GM04504 (cell line): ENCODE data around the gene RBM39.
"Not testable (repeated sequence)": the region's sequence is repeated elsewhere in the genome, so short reads cannot be mapped to it uniquely, and the experiment has no call there.

Experiments used
- DNase-seq: peaks from one replicate; pipeline ENCODE4 v3.0.0-alpha.2; 2012; ENCODE audit warnings: low read depth

The RBM39 gene

DNA sequence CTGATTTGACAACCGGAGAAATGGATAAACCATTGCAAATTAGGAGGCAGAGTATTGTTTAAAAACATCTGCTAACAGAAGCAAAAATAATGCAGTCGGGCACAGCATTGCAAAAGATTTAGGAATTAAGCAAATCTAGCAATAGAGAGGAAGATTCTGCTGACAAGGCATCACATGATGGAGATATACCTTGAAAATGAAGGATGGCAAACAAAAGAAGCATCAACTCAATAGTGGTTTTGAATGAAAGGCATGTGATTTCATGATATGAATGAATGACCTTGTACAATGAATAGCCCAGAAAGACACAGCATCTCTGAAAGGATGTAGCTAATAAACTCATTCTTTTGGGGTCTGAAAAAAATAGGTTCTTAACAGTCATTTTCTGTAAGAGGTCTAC lies 8.6 kb upstream of the RBM39 start:
- DNase-seq, result no peak

DNA sequence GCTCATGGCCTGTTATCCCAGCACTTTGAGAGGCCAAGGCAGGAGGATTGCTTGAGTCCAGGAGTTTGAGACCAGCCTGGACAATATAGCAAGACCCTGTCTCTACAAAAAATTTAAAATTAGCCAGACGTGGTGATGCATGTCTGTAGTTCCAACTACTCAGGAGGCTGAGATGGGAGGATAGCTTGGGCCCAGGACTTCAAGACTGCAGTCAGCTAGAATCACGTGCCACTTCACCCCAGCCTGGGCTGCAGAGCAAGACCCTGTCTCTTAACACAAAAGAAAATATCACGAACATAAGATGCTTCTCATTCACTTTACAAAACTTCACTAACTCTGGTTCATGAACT lies 2.4 kb upstream of the RBM39 start:
- not testable (repeated sequence) for DNase-seq

DNA sequence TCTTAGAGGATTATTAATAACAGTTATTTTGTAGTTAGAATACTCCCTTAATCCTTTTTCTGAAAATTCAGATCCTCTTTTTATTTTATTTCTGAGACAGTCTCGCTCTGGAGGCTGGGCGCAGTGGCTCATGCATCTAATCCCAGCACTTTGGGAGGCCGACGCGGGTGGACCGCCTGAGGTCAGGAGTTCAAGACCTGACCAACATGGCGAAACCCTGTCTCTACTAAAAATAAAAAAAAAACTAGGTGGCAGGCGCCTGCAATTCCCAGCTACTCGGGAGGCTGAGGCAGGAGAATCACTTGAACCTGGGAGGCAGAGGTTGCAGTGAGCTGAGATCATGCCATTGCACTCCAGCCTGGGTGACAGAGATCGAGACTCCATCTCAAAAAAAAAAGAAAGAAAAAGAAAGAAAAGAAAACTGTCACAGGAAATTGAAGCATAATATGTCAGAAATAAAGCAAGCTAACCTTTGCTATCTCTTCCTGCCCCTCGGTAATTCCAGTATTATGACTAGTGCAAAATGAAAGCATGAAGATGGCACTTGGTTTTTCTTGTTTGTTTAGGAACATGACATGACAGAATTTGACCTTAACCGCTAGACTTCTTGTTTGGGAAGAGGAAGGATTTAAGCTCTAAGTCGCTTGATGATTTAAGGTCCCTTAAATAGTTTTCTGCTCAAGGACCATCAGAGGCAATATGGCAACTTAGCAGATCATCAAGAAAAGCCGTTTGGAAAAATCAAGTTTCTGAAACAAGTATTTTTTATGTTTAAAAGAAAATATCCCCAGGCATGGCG lies 1.8 kb upstream of the RBM39 start:
- no peak for DNase-seq

DNA sequence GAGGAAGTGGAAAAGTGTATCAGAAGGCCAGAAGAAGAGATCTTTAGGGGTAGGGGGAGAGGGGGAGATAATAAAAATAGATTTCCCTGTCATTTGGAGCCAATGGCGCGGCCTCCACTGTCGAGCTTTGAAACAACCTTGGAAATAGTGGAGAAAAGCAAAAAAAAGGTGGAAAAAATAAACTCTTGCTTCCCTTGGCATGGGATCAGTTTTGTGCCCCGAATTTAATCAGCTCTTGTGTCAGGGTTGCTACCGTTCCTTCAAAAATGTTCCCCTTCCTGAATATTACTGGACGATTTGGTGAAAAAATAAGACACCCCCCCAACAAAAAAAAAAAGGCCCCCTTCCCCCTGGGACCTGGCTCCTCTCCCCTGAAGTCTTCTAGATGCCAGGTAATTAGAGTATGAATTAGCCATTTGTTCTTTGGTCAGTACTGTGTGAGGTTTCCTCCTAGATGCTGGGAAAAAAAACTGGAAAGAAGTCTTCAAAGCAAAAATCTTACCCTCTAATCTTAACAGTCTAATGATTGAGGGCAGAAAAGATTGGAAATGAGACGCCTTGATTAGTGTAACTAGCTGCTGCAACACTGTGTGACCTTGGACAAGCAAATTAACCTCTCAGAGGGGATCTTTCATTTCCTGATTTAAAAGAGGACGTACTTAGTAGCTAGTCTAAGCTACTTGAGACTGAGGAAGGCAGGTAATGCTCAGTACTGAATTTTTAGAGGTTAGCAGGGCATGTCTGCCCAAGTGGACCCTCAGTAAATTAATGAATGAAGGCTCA lies 872 bp upstream of the RBM39 start:
- DNase-seq, result no peak

DNA sequence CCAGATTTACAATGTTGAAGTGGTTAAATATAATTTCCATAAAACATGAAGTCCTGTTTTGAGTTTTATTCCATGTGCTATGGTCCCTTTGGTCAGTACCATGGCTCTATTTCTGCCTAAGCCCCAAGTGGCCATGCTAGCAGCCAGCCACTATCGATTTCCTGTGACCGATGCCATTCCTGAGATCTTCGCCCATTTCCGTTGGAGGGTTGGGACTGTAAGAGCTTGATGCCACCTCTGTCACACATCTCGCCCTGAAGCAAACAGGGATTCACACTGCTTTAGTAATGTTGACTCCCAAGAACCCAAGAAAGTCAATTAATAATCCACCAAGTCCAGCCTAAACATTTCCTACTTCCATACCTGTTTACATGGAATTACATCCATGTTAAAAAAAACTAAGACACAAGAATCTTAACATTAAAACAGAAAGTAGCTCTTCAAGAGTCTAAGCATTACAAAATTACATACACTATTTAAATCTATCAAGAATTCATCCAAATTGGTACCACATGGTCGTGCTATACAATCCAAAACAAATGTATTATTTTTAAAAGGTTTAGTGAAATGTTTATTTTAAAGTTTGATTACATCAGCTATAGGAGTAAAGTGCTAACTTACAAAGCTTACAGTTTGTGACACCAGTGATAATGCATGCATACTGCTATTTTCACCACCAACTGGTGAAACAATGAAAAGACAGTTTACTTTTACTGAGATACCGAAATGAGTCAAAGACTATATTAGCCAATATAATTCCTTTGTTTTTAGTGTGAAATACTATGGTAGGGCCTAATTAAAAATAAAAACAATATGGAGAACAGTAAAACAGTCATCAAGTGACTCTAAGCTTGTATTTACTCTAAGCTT lies 2.5 kb downstream of the RBM39 start:
- no peak for DNase-seq

DNA sequence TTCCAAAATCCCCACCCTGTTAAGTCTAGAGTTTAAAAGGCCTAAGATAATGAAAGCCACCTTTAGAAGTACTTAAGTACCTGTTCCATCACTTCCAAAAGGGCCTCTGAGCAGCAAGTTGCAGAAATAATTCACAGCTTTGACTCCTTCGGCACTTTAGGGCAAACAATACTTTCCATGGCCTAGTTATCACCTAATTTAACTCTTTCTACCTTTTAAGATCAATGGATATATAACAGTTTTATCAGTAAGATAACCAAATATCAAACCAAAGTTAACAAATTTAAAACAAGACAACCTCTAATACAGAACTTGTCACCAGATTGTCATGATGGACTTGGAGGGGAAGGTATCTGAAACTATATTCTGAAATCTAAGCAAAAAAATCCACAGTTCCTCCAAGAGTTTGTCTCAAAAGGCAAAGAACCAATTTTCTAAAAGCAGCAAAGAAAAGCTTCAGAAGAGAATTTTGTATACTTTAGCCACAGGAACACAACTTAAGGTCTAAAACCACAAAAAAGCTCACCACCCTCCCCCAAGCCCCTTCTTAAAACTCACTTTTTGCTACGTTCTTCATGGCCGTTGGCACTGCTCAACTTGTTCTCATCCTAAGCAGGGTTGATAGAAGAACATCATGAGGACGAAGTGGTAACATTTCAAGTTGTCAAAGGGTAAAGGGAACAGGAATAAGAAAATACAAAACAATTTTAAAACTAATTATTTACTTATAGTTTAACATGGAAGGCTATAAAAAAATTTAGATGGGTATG lies 3.5 kb downstream of the RBM39 start:
- no peak for DNase-seq

DNA sequence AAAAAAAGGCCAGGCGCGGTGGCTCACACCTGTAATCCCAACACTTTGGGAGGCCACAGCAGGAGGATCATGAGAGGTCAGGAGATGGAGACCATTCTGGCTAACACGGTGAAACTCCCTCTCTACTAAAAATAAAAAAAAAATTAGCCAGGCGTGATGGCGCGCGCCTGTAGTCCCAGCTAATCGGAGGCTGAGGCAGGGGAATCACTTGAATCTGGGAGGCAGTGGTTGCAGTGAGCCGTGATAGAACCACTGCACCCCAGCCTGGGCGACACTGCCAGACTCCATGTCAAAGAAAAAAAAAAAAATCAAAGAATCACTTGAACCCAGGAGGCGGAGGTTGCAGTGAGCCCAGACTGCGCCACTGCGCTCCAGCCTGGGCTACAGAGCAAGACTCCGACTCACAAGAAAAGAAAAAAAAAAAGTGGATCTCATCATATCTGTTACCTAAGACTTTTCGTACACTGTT lies 4.2 kb downstream of the RBM39 start:
- DNase-seq, result no peak

DNA sequence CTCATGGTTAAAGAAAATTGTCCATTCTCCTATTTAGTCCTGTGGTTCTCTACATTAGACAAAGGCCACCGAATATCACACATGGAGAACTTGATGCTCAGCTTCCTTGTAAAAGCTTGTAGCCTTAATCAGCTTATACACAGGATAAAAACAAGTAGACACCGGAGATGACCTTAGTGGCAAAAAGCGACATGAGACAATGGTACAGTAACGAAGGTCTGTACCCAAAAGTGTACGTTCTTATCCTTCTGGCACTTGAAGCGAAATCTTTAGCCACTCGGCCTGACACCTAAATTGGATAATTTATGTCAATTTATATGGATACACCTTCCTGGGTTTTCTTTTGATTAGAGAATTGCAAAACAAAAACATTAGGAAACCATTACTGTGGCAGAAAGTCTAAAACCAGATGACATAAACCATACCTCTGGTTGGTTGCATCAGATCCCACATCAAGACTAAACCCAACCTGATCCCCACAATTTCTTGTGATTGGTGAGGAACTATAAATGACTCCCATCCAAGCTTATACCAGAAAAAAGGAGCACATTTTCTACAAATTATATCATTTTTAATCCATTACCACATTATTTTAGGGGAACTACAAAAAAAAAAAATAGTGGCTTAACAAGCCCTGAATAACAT lies 6.1 kb downstream of the RBM39 start:
- DNase-seq, result no peak

DNA sequence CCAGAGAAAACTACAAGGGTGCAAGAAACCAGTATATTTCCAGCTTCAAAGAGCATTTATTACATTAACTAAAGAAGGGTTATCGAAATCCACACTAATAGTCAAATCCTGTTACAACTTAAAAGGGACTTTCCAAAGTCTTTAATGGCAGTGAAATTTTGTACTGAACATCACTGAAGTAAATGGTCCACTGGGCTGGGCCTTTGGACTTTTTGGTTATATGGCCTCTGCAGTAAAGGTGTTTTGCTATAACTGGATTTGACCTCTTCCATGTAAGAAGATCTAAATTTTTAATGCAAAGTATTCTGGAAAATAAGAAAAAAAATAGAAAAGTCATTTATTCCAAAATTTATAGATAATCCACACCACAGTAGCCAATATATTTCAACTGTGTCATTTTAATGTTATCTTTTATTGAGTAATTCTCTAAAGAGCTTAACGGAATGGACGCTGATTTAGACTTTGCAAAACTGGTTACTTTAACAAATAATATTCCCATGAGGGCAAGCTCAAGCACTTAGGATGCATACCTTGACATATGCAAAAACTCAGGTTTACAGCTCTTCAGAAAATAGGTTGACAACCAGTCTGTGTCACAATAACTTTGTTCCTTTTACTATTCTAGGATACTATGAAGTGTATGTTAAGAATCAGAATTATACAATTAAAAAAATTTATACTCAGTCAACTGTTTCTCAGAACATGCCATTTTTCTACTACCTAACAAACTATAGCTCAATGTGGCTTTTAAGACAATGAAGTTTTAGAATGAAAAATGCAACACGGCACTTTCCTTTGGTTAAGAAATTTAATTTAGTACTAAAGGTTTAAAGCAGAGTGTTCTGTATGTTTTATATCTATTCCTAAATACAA lies 7.0 kb downstream of the RBM39 start:
- DNase-seq, result no peak

DNA sequence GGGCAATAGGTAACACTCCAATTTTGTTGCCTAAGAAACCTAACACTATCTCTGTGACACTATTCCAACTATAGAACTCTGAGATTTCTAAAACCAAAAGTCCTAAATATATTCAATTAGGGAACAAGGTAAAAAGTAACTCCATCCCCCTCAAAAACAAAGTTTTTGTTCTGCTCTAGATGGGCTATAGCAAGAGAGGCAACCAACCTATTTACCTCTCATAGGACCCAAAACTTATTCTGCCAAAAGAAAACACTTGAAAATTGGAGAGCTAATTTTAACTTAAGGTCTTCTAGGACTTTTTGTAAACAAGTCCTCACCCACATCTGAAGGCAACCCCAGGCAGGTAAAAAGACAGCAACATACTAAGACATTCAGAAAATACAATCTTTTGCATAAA lies 7.7 kb downstream of the RBM39 start:
- no peak for DNase-seq

DNA sequence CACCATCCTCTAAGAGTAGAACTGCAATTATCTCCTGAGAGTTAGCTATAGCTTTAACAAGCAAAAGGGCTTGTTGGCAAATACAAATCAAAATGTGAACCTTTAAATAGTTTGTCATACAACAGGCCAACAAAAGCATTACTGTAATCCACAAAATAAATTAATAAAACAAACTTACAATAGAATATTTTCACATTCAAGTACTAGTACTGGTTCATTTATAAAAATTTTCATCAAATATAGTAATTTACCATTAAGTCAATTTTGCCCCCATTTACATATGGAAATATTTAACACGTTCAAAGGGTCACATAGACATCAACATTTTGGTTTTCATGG lies 9.4 kb downstream of the RBM39 start:
- DNase-seq, result no peak

DNA sequence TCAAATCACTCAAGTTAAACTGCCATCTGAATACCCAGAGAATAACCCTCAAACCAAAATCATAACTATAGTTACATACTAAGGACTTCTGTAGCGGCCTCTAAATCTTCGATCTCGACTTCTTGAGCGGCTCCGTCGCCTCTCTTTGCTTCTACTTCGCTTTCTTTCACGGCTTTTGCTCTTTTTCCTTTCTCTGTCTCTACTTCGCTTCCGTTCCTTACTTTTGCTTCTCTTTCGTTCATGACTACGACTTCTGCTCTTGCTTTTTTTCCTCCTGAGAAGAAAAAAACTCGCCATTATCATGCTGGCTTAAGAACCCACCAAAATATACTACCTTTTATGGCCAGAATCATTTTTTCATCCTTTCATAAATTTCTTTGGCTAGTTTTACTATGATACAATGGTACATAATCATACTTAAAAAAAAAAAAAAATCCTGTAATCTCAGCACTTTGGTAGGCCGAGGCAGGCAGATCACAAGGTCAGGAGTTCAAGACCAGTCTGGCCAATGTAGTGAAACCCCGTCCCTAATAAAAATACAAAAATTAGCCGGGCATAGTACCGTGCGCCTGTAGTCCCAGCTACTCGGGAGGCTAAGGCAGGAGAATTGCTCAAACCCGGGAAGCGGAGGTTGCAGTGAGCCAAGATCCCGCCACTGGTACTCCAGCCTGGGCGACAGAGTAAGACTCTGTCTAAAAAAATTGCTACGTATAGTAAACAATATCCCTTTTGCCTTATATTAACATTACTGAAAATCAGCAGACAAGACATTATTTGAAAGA lies 10.0 kb downstream of the RBM39 start:
- no peak for DNase-seq

DNA sequence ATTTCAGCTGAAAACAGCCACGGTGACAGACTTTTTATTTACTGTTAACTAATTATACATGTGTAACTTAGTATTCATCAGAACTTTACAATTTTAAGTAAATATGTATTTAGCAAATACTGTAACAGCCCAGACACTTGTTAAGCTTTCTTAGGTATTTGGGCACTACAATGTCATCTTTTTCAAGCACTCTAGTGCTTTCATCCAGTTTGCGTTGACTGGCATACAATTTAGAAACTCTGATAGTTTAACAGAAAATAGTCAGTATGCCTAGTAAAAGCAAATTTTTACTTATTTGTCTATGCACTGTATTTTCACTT lies 10.6 kb downstream of the RBM39 start:
- DNase-seq, result no peak

DNA sequence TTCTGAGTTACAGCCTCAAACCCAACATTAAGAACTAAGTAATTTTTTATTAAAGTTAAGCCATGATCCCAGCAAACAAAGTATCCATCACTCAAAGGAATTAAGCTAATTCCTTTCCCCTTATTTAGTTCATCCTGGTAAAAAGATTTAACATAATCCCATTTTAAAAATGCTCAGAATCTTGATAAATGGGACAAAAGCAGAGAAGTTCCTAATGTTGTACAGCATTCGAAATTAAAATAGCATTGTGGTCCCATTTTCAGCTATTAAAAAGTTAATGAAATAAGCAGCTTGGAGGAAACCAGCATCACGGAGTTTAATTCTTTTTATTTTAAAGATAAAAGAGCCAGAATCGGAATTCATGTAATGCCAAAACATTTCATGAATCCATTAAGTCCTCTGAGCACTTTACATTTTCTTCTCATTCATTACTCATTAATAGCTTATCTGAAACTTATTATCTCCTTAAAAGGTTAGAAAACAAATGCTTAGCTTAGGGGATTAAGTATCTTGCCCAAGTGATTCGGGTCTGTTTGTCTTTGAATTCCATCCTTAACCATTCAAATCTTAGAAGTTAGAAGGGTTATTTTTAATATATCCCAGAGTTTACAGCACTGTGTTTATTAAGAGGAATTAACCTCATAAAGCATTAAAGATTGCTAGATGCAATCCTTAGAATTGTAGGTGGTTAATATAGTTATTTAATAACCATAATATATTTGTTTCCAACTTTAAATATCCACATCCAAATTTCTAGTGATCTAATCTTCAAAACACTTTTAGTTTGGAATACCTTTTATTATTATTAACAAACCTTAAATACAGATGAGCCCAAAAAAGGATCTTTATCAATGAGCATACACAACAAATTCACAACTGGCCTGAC lies 11.2 kb downstream of the RBM39 start:
- no peak for DNase-seq

DNA sequence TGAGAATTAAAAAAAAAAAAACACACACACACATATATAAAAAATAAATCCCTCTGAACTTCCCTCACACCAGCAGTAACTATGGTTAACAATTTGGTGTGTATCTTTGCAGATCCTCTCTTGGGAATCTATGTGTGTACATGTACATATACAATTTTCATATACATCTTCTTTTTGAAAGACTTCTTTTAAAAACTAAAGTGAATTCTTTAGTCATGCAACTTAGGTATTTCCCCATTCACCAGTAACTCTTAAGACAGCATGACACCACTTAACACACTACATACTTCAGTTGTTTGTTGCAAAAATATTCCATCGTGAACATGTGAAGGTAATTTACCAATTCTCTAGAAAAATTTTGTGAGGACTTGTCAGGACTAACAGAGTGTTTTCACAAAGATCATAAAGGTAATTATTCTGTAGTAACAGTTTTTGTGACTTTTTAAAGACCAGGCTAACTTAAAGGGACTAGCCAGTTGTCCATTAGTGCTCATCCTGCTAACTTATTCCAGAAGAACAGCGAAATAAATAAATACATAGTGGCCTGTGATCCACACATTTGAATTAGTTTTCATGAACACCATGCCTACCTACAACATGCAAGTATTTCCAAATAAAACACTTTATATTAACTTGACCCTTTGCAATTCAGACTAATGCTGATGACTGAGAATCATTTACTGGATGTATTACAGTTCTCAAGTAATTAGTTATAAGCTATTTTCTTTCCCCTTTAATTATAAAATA lies 12.1 kb downstream of the RBM39 start:
- no peak for DNase-seq

DNA sequence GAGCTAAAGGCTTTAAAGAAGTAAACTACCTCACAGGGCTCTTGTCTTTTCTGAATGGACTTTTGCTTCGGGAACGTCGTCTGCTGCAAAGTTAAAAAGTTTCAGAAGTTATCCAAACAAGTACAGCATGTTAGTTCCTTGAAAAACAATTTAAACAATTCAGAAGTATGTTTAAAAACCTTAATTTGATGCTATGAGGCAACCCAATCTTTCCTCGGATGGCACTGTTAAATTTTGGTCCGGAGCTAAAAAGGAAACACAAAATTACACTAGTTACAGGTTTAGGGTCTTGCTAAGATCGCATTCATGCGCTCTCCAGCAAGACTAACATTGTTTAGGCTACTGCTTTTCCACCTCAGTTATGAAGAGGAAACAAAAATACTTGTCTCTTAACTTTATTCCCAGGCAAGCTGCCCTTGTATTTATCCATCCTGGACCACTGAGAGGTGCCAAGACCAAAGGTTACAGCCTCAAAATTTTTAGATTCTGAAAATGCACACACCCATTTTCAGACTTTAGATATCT lies 12.7 kb downstream of the RBM39 start:
- DNase-seq, result no peak

DNA sequence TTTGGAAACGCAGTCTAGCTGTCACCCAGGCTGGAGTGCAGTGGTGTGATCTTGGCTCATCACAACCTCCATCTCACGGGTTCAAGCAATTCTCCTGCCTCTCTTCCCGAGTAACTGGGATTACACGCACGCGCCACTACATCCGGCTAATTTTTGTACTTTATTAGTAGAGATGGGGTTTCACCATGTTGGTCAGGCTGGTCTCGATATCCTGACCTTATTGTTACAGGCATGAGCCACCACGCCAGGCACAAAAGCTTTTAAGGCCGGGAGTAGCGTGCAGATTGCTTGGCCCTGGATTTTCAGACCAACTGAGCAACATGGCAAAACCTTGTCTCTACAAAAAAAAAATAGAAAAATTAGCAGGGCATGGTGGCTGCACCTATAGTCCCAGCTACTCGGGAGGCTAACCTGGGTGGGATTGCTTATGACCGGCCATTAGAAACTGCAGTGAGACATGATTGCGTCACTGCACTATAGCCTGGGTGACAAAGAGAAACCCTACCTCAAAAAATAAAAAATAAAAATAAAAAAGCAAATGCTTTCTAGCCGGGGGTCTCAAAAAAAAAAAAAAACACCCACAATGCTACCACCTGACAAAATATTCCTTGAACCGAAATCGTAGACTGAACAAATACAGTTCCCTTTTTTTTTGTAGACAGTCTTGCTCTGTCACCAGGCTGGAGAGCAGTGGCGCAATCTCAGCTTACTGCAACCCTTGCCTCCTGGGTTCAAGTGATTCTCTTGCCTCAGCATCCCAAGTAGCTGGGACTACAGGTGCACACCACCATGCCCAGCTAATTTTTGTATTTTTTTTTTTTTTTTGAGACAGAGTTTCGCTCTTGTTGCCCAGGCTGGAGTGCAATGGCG lies 15.0 kb downstream of the RBM39 start:
- no peak for DNase-seq
